IMR-90 (cell line): Measurements from ENCODE around the gene REXO1. TPM values are rescaled to one million over a fixed set of nuclear protein-coding genes. Genes with fewer than 3 reads are reported as not detected.

ENCODE experiments used
- ATAC-seq: fragments of 200-7000 bp; cut with Tn5 transposase; 2 replicates; pipeline ENCODE4 v1.9.1; 2020; ENCODE audit warnings: low read depth, mild to moderate bottlenecking, moderate library complexity
- BruUV-seq: library from RNA; stranded (reverse); fragments of 400-500 nt; replicated peaks from 2 replicates; lab custom pipeline; 2021; lab: Mats Ljungman, UMichigan
- CTCF ChIA-PET: fragments of 300-600 bp; formaldehyde crosslinking; extraction: SDS; loops from one replicate; lab custom pipeline; 2021; ENCODE audit warnings: antibody characterized with exemption; lab: Yijun Ruan, JAX
- POLR2A ChIA-PET: fragments of 300-600 bp; sonication (Branson Sonifier 250); formaldehyde crosslinking; loops from one replicate; lab custom pipeline; 2022; ENCODE audit warnings: antibody characterized with exemption; ENCODE audit not compliant: unreplicated experiment; lab: Charles Lee
- DNase-seq: peaks from one replicate; pipeline ENCODE4 v3.0.0; 2013
- H2AFZ ChIP-seq: replicated peaks from 2 replicates; pipeline ENCODE3; 2013; ENCODE audit warnings: low read length, mild to moderate bottlenecking; ENCODE audit not compliant: poor library complexity
- H2AK5ac ChIP-seq: 2 replicates; pipeline ENCODE4 v1.6.1; 2013; ENCODE audit warnings: low read depth, low read length, inconsistent platforms
- H2AK9ac ChIP-seq: replicated peaks from 2 replicates; pipeline ENCODE3; 2013; ENCODE audit warnings: mild to moderate bottlenecking, low read depth, low read length, moderate library complexity; ENCODE audit not compliant: poor library complexity
- H2BK120ac ChIP-seq: 2 replicates; pipeline ENCODE4 v1.6.1; 2013; ENCODE audit warnings: low read depth, low read length, inconsistent platforms
- H2BK15ac ChIP-seq: 3 replicates; pipeline ENCODE4 v1.6.1; 2013; ENCODE audit warnings: low read depth, low read length, inconsistent platforms
- H2BK20ac ChIP-seq: 2 replicates; pipeline ENCODE4 v1.6.1; 2013; ENCODE audit warnings: low read depth, mild to moderate bottlenecking, inconsistent platforms, low read length, moderate library complexity
- H2BK5ac ChIP-seq: 2 replicates; pipeline ENCODE4 v1.6.1; 2013; ENCODE audit warnings: mild to moderate bottlenecking, low read depth, low read length, inconsistent platforms; ENCODE audit not compliant: poor library complexity, severe bottlenecking
- H3K14ac ChIP-seq: replicated peaks from 2 replicates; pipeline ENCODE4 v1.6.1; 2013; ENCODE audit warnings: low read depth, low read length, inconsistent platforms
- H3K18ac ChIP-seq: 2 replicates; pipeline ENCODE4 v1.6.1; 2013; ENCODE audit warnings: low read depth, low read length, control low read depth
- H3K23ac ChIP-seq: 2 replicates; pipeline ENCODE4 v1.6.1; 2013; ENCODE audit warnings: low read depth, low read length, inconsistent platforms
- H3K27ac ChIP-seq: 2 replicates; pipeline ENCODE4 v1.5.1; 2013; ENCODE audit warnings: mild to moderate bottlenecking, control low read depth, low read length; ENCODE audit not compliant: insufficient read depth
- H3K27me3 ChIP-seq: 2 replicates; pipeline ENCODE4 v1.6.1; 2013; ENCODE audit warnings: low read length; ENCODE audit not compliant: control insufficient read depth, insufficient read depth
- H3K36me3 ChIP-seq: 2 replicates; pipeline ENCODE4 v1.6.1; 2013; ENCODE audit warnings: low read length, mixed read lengths; ENCODE audit not compliant: control insufficient read depth, insufficient read depth
- H3K4ac ChIP-seq: 2 replicates; pipeline ENCODE4 v1.6.1; 2013; ENCODE audit warnings: low read depth, low read length, inconsistent platforms
- H3K4me1 ChIP-seq: 2 replicates; pipeline ENCODE4 v1.6.1; 2013; ENCODE audit warnings: low read length, mixed read lengths; ENCODE audit not compliant: control insufficient read depth, insufficient read depth
- H3K4me2 ChIP-seq: 2 replicates; pipeline ENCODE4 v1.6.1; 2013; ENCODE audit warnings: low read depth, mild to moderate bottlenecking, control low read depth, low read length, moderate library complexity
- H3K4me3 ChIP-seq: 2 replicates; pipeline ENCODE4 v1.5.1; 2013; ENCODE audit warnings: low read depth, mild to moderate bottlenecking, control low read depth, low read length, moderate library complexity; ENCODE audit not compliant: insufficient read depth
- H3K56ac ChIP-seq: 2 replicates; pipeline ENCODE4 v1.6.1; 2013; ENCODE audit warnings: low read length, inconsistent platforms; ENCODE audit not compliant: insufficient read depth; ENCODE audit errors: extremely low read depth
- H3K79me1 ChIP-seq, 2 experiments: 2 replicates each; pipeline ENCODE4 v1.6.1; 2013; ENCODE audit warnings: low read length in 2 of 2, inconsistent platforms in 1 of 2, low read depth in 1 of 2
- H3K9ac ChIP-seq: 2 replicates; pipeline ENCODE4 v1.6.1; 2013; ENCODE audit warnings: low read depth, low read length, control low read depth
- H3K9me1 ChIP-seq: 2 replicates; pipeline ENCODE4 v1.6.1; 2013; ENCODE audit warnings: low read length, inconsistent platforms; ENCODE audit not compliant: insufficient read depth
- H3K9me3 ChIP-seq: 2 replicates; pipeline ENCODE4 v1.6.1; 2013; ENCODE audit warnings: low read length; ENCODE audit not compliant: control insufficient read depth, insufficient read depth
- H4K20me1 ChIP-seq: 2 replicates; pipeline ENCODE4 v1.6.1; 2013; ENCODE audit warnings: low read length, inconsistent platforms; ENCODE audit not compliant: insufficient read depth
- H4K5ac ChIP-seq: 2 replicates; pipeline ENCODE4 v1.6.1; 2013; ENCODE audit warnings: mild to moderate bottlenecking, low read depth, low read length, control low read depth
- H4K8ac ChIP-seq, 2 experiments: 2 replicates each; pipeline ENCODE4 v1.6.1; 2013; ENCODE audit warnings: low read depth in 2 of 2, low read length in 2 of 2, control low read depth in 1 of 2, inconsistent platforms in 1 of 2
- H4K91ac ChIP-seq: 2 replicates; pipeline ENCODE4 v1.6.1; 2013; ENCODE audit warnings: low read depth, low read length, inconsistent platforms; ENCODE audit not compliant: insufficient read depth
- NFE2L2 ChIP-seq: fragments of 150-350 bp; IDR thresholded peaks from 2 replicates; pipeline ENCODE4 v1.6.1; 2016; ENCODE audit warnings: low read depth, mild to moderate bottlenecking, low read length
- RFX5 ChIP-seq: IDR thresholded peaks from 2 replicates; pipeline ENCODE4 v1.8.0; 2012; ENCODE audit warnings: low read depth, mild to moderate bottlenecking, low read length, moderate library complexity
- USF2 ChIP-seq: fragments of 150-350 bp; IDR thresholded peaks from 2 replicates; pipeline ENCODE4 v1.6.1; 2017; ENCODE audit warnings: mild to moderate bottlenecking, antibody characterized with exemption, low read length, low read depth
- WGBS, 2 experiments: methylation state at CpG; one replicate each; pipeline versions ENCODE4 v1.1.5 to v1.1.7; 2013; ENCODE audit warnings: missing lambda C conversion rate in 2 of 2; ENCODE audit not compliant: insufficient read length in 1 of 2; ENCODE audit errors: extremely low coverage in 2 of 2; 5-methylcytosine and 5-hydroxymethylcytosine counted together
- dilution Hi-C: fragments of 300-500 bp; cut with HindIII; formaldehyde crosslinking; loops from one replicate; pipeline ENCODE4 v1.14.3; 2018; ENCODE audit warnings: low sequenced_read_pairs; ENCODE audit not compliant: unreplicated experiment
- in situ Hi-C: fragments of 300-500 bp; cut with MboI; formaldehyde crosslinking; loops from 3 replicates; pipeline ENCODE4 v1.14.3; 2019; ENCODE audit warnings: low sequenced_read_pairs, inconsistent platforms, mixed read lengths
- intact Hi-C: fragments of 100-400 bp; cut with micrococcal nuclease; formaldehyde crosslinking; loops from 2 replicates; pipeline ENCODE4 v1.10.0; 2022
- polyA plus RNA-seq, 3 experiments: library from polyadenylated mRNA; depleted of rRNA; stranded (reverse); fragments of >200 nt; gene quantifications; 2 replicates each; pipeline ENCODE4 v1.2.3, GENCODE V29; 2012; ENCODE audit warnings: low replicate concordance in 1 of 3
- total RNA-seq: library from RNA; depleted of rRNA; stranded (reverse); fragments of >200 nt; gene quantifications from 2 replicates; pipeline ENCODE4 v1.2.3, GENCODE V29; 2012

Gene REXO1
- total and polyA plus RNA-seq, 2 of the 4 experiments (the other 2 are of a cell fraction), result 1.4 to 63.7 TPM

GRCh38 chr19:1796395-1797142 lies 51.7 kb downstream of the REXO1 start:
- Histone ChIP-seq H2BK5ac (no peak overlapping the region), H2BK20ac (no peak overlapping the region), H3K56ac (no peak overlapping the region), H3K4me1 (no peaks in the 10 kb centered on the region), H3K4me3 (no peak overlapping the region), H2BK120ac (no peak overlapping the region), H3K9me1 (no peaks in the 10 kb centered on the region), H3K23ac (no peak overlapping the region), H3K36me3 (peaks cover 5% of the 10 kb centered on the region; the same call in 1 of the 2 replicates), H3K4me2 (no peak overlapping the region), H2AK9ac (peak overlapping the region; percentile 52), H3K79me1 (no peaks in the 10 kb centered on the region), H3K27me3 (no peaks in the 10 kb centered on the region), H4K5ac (no peak overlapping the region), H2BK15ac (no peak overlapping the region), H3K4ac (no peak overlapping the region), H2AK5ac (no peak overlapping the region; the same call in 1 of the 2 replicates), H4K91ac (no peak overlapping the region), H3K14ac (no peak overlapping the region), H3K9me3 (no peaks in the 10 kb centered on the region), H3K27ac (no peak overlapping the region), H3K9ac (no peak overlapping the region), H2AFZ (peak overlapping the region; percentile 94), H3K18ac (no peak overlapping the region), H4K8ac (no peak overlapping the region), H4K20me1 (no peaks in the 10 kb centered on the region)
- 70% methylated on average over 22 of the region's 52 CpGs; no CpG with 5 or more reads in 1 of the 2 experiments for WGBS, 2 experiments
- CTCF ChIA-PET, result interaction anchor here (0.7 kb wide), 1 partner anchor 124 kb away, joined by 3 read pairs; no protein-coding TSS in a partner anchor
- TF ChIP-seq USF2 (no peak), RFX5 (no peak), NFE2L2 (no peak)
- in situ Hi-C loops (loop anchor here (25.0 kb wide), 1 partner anchor 259 kb away; no protein-coding TSS in a partner anchor), intact Hi-C loops (loop anchor here (5.0 to 10.0 kb wide), 2 partner anchors 192 to 249 kb away; partner anchors contain the start of gene UQCR11), dilution Hi-C loops (no loop called here)
- no TSS peak for BruUV-seq
- ATAC-seq, result no peak
- POLR2A ChIA-PET, result no interaction called here
- no peak for DNase-seq
